ENCODE results near the gene CAMK2N1.
"Not testable (repeated sequence)": the region's sequence is repeated elsewhere in the genome, so short reads cannot be mapped to it uniquely, and the experiment has no call there.

CAMK2N1 gene

GRCh38 chr1:20526267-20526666 lies 40.3 kb upstream of the CAMK2N1 start:
- no peak for DNase-seq (ENCODE audit: low spot score)
- TF ChIP-seq CTCF (IDR thresholded peaks at IDR 0.05; ENCODE audit: extremely low read depth, missing control alignments), result no peak

GRCh38 chr1:20521960-20522861 lies 36.2 kb upstream of the CAMK2N1 start:
- peak; percentile 48 for DNase-seq (ENCODE audit: low spot score)

GRCh38 chr1:20519609-20520262 lies 33.7 kb upstream of the CAMK2N1 start:
- DNase-seq (ENCODE audit: low spot score), result not testable (repeated sequence)

More at GRCh38 chr1:20521960-20522861, 36.2 kb upstream of the CAMK2N1 start:
- TF ChIP-seq CTCF (IDR thresholded peaks at IDR 0.05; ENCODE audit: extremely low read depth, missing control alignments), result peak; percentile 96

GRCh38 chr1:20511518-20512428 lies 25.8 kb upstream of the CAMK2N1 start:
- DNase-seq (ENCODE audit: low spot score), result no peak
- TF ChIP-seq CTCF (IDR thresholded peaks at IDR 0.05; ENCODE audit: extremely low read depth, missing control alignments), result no peak

- no peak for DNase-seq (ENCODE audit: low spot score)
- TF ChIP-seq CTCF (IDR thresholded peaks at IDR 0.05; ENCODE audit: extremely low read depth, missing control alignments), result no peak
Observed at GRCh38 chr1:20508411-20508771, 22.4 kb upstream of the CAMK2N1 start.

- DNase-seq (ENCODE audit: low spot score), result peak; percentile 92
- TF ChIP-seq CTCF (IDR thresholded peaks at IDR 0.05; ENCODE audit: extremely low read depth, missing control alignments), result no peak
Observed at GRCh38 chr1:20507564-20508410, 21.8 kb upstream of the CAMK2N1 start, which contains the start of gene MUL1. TSS of gene MUL1 (minus strand) at chr1:20508151. CDS start at chr1:20508024, 127 bp downstream.

GRCh38 chr1:20507248-20507563 lies 21.2 kb upstream of the CAMK2N1 start:
- DNase-seq (ENCODE audit: low spot score), result no peak
- no peak for TF ChIP-seq CTCF (IDR thresholded peaks at IDR 0.05; ENCODE audit: extremely low read depth, missing control alignments)

All from GM20000 (cell line).